Limb (tissue), 2 donors: ENCODE data around the gene HSH2D.

Source experiments
- DNase-seq, 2 donors: peaks; one replicate each; pipeline ENCODE4 v3.0.0-alpha.2; 2016; ENCODE audit errors: extremely low spot score in 2 of 2

The HSH2D gene

GRCh38 chr19:16191216-16191908 lies 47.9 kb downstream of the HSH2D start:
- DNase-seq, result no peak

- no peak for DNase-seq
Observed at GRCh38 chr19:16193466-16193865, 50.0 kb downstream of the HSH2D start.

- DNase-seq, result no peak
Observed at GRCh38 chr19:16197188-16197621, 53.7 kb downstream of the HSH2D start.

GRCh38 chr19:16197622-16198369 lies 54.3 kb downstream of the HSH2D start, which contains the start of gene AP1M1:
TSS of gene AP1M1 (plus strand) at chr19:16197911. CDS start at chr19:16198027, 116 bp downstream.
- DNase-seq, result peak; percentile 97 to 98

- no peak for DNase-seq
Observed at GRCh38 chr19:16198370-16198651, 54.8 kb downstream of the HSH2D start.

GRCh38 chr19:16199275-16199932 lies 55.9 kb downstream of the HSH2D start:
- DNase-seq, result no peak

GRCh38 chr19:16200038-16201010 lies 56.8 kb downstream of the HSH2D start:
- no peak for DNase-seq

- no peak for DNase-seq
Observed at GRCh38 chr19:16201011-16201391, 57.5 kb downstream of the HSH2D start.

GRCh38 chr19:16202320-16203255 lies 59.1 kb downstream of the HSH2D start:
- DNase-seq, result no peak

- DNase-seq, result no peak
Observed at GRCh38 chr19:16203256-16204004, 59.9 kb downstream of the HSH2D start.

- no peak for DNase-seq
Observed at GRCh38 chr19:16204005-16204294, 60.5 kb downstream of the HSH2D start.

GRCh38 chr19:16205205-16206045 lies 61.9 kb downstream of the HSH2D start:
- DNase-seq, result no peak

GRCh38 chr19:16206046-16206605 lies 62.6 kb downstream of the HSH2D start:
- DNase-seq, result no peak

- no peak for DNase-seq
Observed at GRCh38 chr19:16206637-16207036, 63.2 kb downstream of the HSH2D start.

- peak in 1 of 2 donors; percentile 17 for DNase-seq
Observed at GRCh38 chr19:16207063-16207462, 63.6 kb downstream of the HSH2D start.

GRCh38 chr19:16207490-16208025 lies 64.1 kb downstream of the HSH2D start:
- DNase-seq, result no peak
